MG63 (cell line): ENCODE data around the gene EBP. TPM values are rescaled to one million over a fixed set of nuclear protein-coding genes. Genes with fewer than 3 reads are reported as not detected.

ENCODE experiments used
- DNase-seq: peaks from one replicate; pipeline ENCODE4 v3.0.0-alpha.2; 2020
- H3K27me3 ChIP-seq: fragments of 250-450 bp; sonication (Bioruptor Pico); 2 replicates; pipeline ENCODE4 v1.5.1; 2020; ENCODE audit warnings: mild to moderate bottlenecking, moderate library complexity
- H3K36me3 ChIP-seq: fragments of 250-450 bp; sonication (Bioruptor Pico); 2 replicates; pipeline ENCODE4 v1.5.1; 2020; ENCODE audit warnings: mild to moderate bottlenecking, moderate library complexity
- H3K4me3 ChIP-seq: fragments of 250-450 bp; sonication (Bioruptor Pico); 2 replicates; pipeline ENCODE4 v1.5.1; 2020; ENCODE audit warnings: mild to moderate bottlenecking, moderate library complexity
- H3K9me3 ChIP-seq: fragments of 250-450 bp; sonication (Bioruptor Pico); 2 replicates; pipeline ENCODE4 v1.5.1; 2020; ENCODE audit warnings: mild to moderate bottlenecking, moderate library complexity
- total RNA-seq: library from RNA; depleted of rRNA; stranded (reverse); fragments of >200 nt; shearing (Covaris generic); gene quantifications from 2 replicates; pipeline ENCODE4 v1.2.3, GENCODE V29; 2014; ENCODE audit warnings: low replicate concordance; rRNA removed

The EBP gene
- total RNA-seq: 15.9 and 32.9 TPM in 2 replicates

- 0 out of 2 replicates have a peak, but pooled peaks cover under 1% of the 10 kb centered on the region for H3K36me3 ChIP-seq
- peak; percentile 87 for DNase-seq
Measured at GRCh38 chrX:48521353-48522243, at the start of gene EBP. Gene EBP (plus strand): TSS chrX:48521808. CDS start chrX:48523772, 1,964 bp downstream.

GRCh38 chrX:48472225-48472624 is 49.4 kb upstream of the EBP start:
- Histone ChIP-seq H3K27me3 (no peaks in the 10 kb centered on the region), H3K36me3 (no peaks in the 10 kb centered on the region), H3K9me3 (no peaks in the 10 kb centered on the region), H3K4me3 (no peak overlapping the region)
- DNase-seq: no peak

More at GRCh38 chrX:48521353-48522243, at the start of gene EBP:
- H3K9me3 ChIP-seq: no peaks in the 10 kb centered on the region
- no peaks in the 10 kb centered on the region for H3K27me3 ChIP-seq
- H3K4me3 ChIP-seq: peak within 1 kb of the TSS; percentile 60

- Histone ChIP-seq H3K36me3 (no peaks in the 10 kb centered on the region), H3K4me3 (no peak overlapping the region)
- DNase-seq: no peak
Measured at GRCh38 chrX:48472851-48473703, 48.5 kb upstream of the EBP start.

GRCh38 chrX:48473704-48473990 is 48.0 kb upstream of the EBP start:
- H3K36me3 ChIP-seq: no peaks in the 10 kb centered on the region
- no peaks in the 10 kb centered on the region for H3K9me3 ChIP-seq
- DNase-seq: no peak
- no peaks in the 10 kb centered on the region for H3K27me3 ChIP-seq
- H3K4me3 ChIP-seq: no peak overlapping the region

More at GRCh38 chrX:48472851-48473703, 48.5 kb upstream of the EBP start:
- Histone ChIP-seq H3K27me3 (no peaks in the 10 kb centered on the region), H3K9me3 (no peaks in the 10 kb centered on the region)

GRCh38 chrX:48474127-48474526 is 47.5 kb upstream of the EBP start:
- H3K4me3 ChIP-seq: no peak overlapping the region
- DNase-seq: no peak
- no peaks in the 10 kb centered on the region for H3K9me3 ChIP-seq
- no peaks in the 10 kb centered on the region for H3K27me3 ChIP-seq
- H3K36me3 ChIP-seq: no peaks in the 10 kb centered on the region

- Histone ChIP-seq H3K36me3 (no peaks in the 10 kb centered on the region), H3K27me3 (no peaks in the 10 kb centered on the region), H3K9me3 (no peaks in the 10 kb centered on the region), H3K4me3 (peak overlapping the region; percentile 85)
- no peak for DNase-seq
Measured at GRCh38 chrX:48474581-48474980, 47.0 kb upstream of the EBP start.

GRCh38 chrX:48475296-48475695 is 46.3 kb upstream of the EBP start:
- no peaks in the 10 kb centered on the region for H3K27me3 ChIP-seq
- DNase-seq: no peak
- H3K36me3 ChIP-seq: no peaks in the 10 kb centered on the region
- peak overlapping the region; percentile 85 for H3K4me3 ChIP-seq
- H3K9me3 ChIP-seq: no peaks in the 10 kb centered on the region

GRCh38 chrX:48475774-48476577 is 45.6 kb upstream of the EBP start, which contains the start of gene FTSJ1:
Gene FTSJ1 (plus strand): TSS chrX:48476199. CDS start chrX:48478048, 1,849 bp downstream.
- Histone ChIP-seq H3K27me3 (no peaks in the 10 kb centered on the region), H3K9me3 (no peaks in the 10 kb centered on the region), H3K4me3 (peak within 1 kb of the TSS; percentile 85), H3K36me3 (no peaks in the 10 kb centered on the region)
- peak; percentile 88 for DNase-seq

GRCh38 chrX:48476919-48477318 is 44.7 kb upstream of the EBP start:
- no peaks in the 10 kb centered on the region for H3K27me3 ChIP-seq
- H3K4me3 ChIP-seq: peak overlapping the region; percentile 85
- H3K9me3 ChIP-seq: no peaks in the 10 kb centered on the region
- no peaks in the 10 kb centered on the region for H3K36me3 ChIP-seq
- no peak for DNase-seq

- DNase-seq: no peak
- H3K27me3 ChIP-seq: no peaks in the 10 kb centered on the region
- H3K9me3 ChIP-seq: no peaks in the 10 kb centered on the region
- no peak overlapping the region for H3K4me3 ChIP-seq
- peaks cover 5% of the 10 kb centered on the region for H3K36me3 ChIP-seq
Measured at GRCh38 chrX:48477960-48478755, 43.5 kb upstream of the EBP start.

- peaks cover 5% of the 10 kb centered on the region for H3K36me3 ChIP-seq
- no peaks in the 10 kb centered on the region for H3K27me3 ChIP-seq
- DNase-seq: no peak
- no peak overlapping the region for H3K4me3 ChIP-seq
- no peaks in the 10 kb centered on the region for H3K9me3 ChIP-seq
Measured at GRCh38 chrX:48478806-48479205, 42.8 kb upstream of the EBP start.

GRCh38 chrX:48480142-48480541 is 41.5 kb upstream of the EBP start:
- Histone ChIP-seq H3K36me3 (peaks cover 5% of the 10 kb centered on the region), H3K9me3 (no peaks in the 10 kb centered on the region), H3K27me3 (no peaks in the 10 kb centered on the region), H3K4me3 (no peak overlapping the region)
- DNase-seq: no peak

- Histone ChIP-seq H3K9me3 (no peaks in the 10 kb centered on the region), H3K36me3 (peaks cover 5% of the 10 kb centered on the region), H3K4me3 (no peak overlapping the region), H3K27me3 (no peaks in the 10 kb centered on the region)
- DNase-seq: no peak
Measured at GRCh38 chrX:48480583-48480982, 41.0 kb upstream of the EBP start.

GRCh38 chrX:48482526-48482925 is 39.1 kb upstream of the EBP start:
- no peaks in the 10 kb centered on the region for H3K27me3 ChIP-seq
- no peak for DNase-seq
- H3K36me3 ChIP-seq: peaks cover 5% of the 10 kb centered on the region
- no peaks in the 10 kb centered on the region for H3K9me3 ChIP-seq
- no peak overlapping the region for H3K4me3 ChIP-seq

GRCh38 chrX:48487362-48487798 is 34.2 kb upstream of the EBP start:
- Histone ChIP-seq H3K9me3 (no peaks in the 10 kb centered on the region), H3K4me3 (no peak overlapping the region), H3K36me3 (peaks cover 5% of the 10 kb centered on the region), H3K27me3 (no peaks in the 10 kb centered on the region)
- DNase-seq: no peak

GRCh38 chrX:48488034-48488433 is 33.6 kb upstream of the EBP start:
- Histone ChIP-seq H3K36me3 (peaks cover 2% of the 10 kb centered on the region), H3K9me3 (no peaks in the 10 kb centered on the region), H3K27me3 (no peaks in the 10 kb centered on the region), H3K4me3 (no peak overlapping the region)
- DNase-seq: no peak
